Esophagus muscularis mucosa (tissue), 4 donors: ENCODE data around the gene DNAJC15. TPM values are rescaled to one million over a fixed set of nuclear protein-coding genes. Genes with fewer than 3 reads are reported as not detected.

Experiments
- DNase-seq: peaks from one replicate; pipeline ENCODE4 v3.0.0-alpha.2; 2017; ENCODE audit errors: extremely low spot score
- H3K27ac ChIP-seq, 4 donors: fragments of 200-600 bp; sonication (generic); replicated peaks in 1 of 4; 1 replicate in 3 of 4; 2 replicates in 1 of 4; pipeline ENCODE4 v1.5.1; 2016 to 2019; ENCODE audit warnings: mild to moderate bottlenecking in 1 of 4
- H3K27me3 ChIP-seq, 4 donors: fragments of 200-600 bp; sonication (generic); one replicate each; pipeline versions ENCODE4 v1.5.1 to v1.6.0; 2016 to 2019
- H3K36me3 ChIP-seq, 4 donors: fragments of 200-600 bp; sonication (generic); one replicate each; pipeline ENCODE4 v1.5.1; 2016 to 2019
- H3K4me1 ChIP-seq, 4 donors: fragments of 200-600 bp; sonication (generic); one replicate each; pipeline ENCODE4 v1.5.1; 2016 to 2019
- H3K4me3 ChIP-seq, 4 donors: fragments of 200-600 bp; sonication (generic); 1 replicate in 2 of 4; 2 replicates in 2 of 4; pipeline ENCODE4 v1.5.1; 2016 to 2019; ENCODE audit warnings: mild to moderate bottlenecking in 4 of 4, moderate library complexity in 1 of 4
- H3K9me3 ChIP-seq, 4 donors: fragments of 200-600 bp; sonication (generic); 1 replicate in 3 of 4; 2 replicates in 1 of 4; pipeline ENCODE4 v1.5.1; 2016 to 2019
- EP300 ChIP-seq: sonication (generic); formaldehyde crosslinking; IDR thresholded peaks from one replicate; pipeline ENCODE4 v1.6.1; 2017; ENCODE audit warnings: antibody characterized with exemption
- POLR2A ChIP-seq: fragments of 450-650 bp; IDR thresholded peaks from one replicate; pipeline ENCODE4 v1.6.1; 2017; ENCODE audit warnings: antibody characterized with exemption, moderate library complexity, mild to moderate bottlenecking, low read depth
- POLR2AphosphoS5 ChIP-seq, 2 donors: sonication (generic); formaldehyde crosslinking; IDR thresholded peaks; one replicate each; pipeline ENCODE4 v1.6.1; 2017; ENCODE audit warnings: antibody characterized with exemption in 2 of 2
- WGBS: methylation state at CpG from one replicate; pipeline ENCODE4 v1.1.5; 2018; 5-methylcytosine and 5-hydroxymethylcytosine counted together
- intact Hi-C: fragments of 100-400 bp; cut with DNase I; formaldehyde crosslinking; loops from one replicate; pipeline ENCODE4 v1.15.1; 2023
- total RNA-seq, 4 donors: library from RNA; depleted of rRNA; stranded (reverse); fragments of >200 nt; gene quantifications; one replicate each; pipeline versions ENCODE4 v1.1.0 to v1.2.1, GENCODE V29; 2016
- TF ChIP-seq, protein P1 (sequence below), 3 experiments: fragments of 200-600 bp in 2 of 3; fragments of 450-650 bp in 1 of 3; sonication (generic) in 2 of 3; IDR thresholded peaks; one replicate each; pipeline ENCODE4 v1.5.1; 2017 to 2019; ENCODE audit warnings: antibody characterized with exemption in 3 of 3, mild to moderate bottlenecking in 2 of 3, moderate library complexity in 1 of 3

Gene DNAJC15
- total RNA-seq, 4 donors from 2014 or later: 13.3 to 19.8 (median 13.6) TPM

DNA sequence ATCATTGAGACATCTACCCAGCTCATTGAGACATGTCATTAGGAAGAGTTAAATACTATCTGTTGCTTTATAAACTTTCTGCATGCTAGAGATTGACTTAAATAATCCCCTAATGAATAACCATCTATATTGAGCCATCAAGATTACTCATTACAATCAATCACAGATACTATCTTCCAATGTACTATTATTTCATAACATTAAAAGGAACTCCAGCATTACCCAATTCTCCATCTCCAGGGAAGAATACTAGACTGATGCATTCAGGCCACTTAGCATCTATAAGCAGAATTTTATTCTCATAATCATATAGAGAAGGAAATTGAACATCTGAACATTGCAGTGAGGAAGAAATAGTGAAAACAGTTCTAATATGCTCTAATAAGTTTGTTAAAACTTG lies 39.4 kb upstream of the DNAJC15 start:
- no peaks in the 10 kb centered on the region for H3K27me3 ChIP-seq
- intact Hi-C loops: no loop called here

DNA sequence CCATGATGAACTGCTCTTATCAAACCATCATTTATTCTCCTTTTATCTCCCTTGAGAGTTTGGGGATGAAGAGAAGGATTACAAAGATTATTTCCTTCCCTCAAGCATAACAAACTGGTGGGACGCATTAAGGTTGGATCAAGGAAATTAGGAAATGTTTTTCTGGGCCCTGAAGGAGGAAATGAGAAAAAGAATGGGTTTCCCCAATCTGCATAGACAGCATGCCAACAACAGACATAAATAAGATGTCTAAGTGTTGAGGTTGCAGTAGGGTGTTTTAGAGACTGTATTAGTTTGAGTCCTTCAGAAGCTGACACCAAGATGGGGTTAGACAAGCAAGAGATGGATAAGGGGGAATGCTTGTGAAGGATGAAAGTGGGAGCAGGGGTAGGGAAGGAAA lies 38.7 kb upstream of the DNAJC15 start:
- WGBS: 82% methylated on average over 1 of the region's 1 CpG
- H3K9me3 ChIP-seq: no peaks in the 10 kb centered on the region
- DNase-seq: no peak
- TF ChIP-seq POLR2AphosphoS5 (IDR thresholded peaks at IDR 0.05): no peak
- no peak for TF ChIP-seq EP300
- no peak for TF ChIP-seq POLR2A
- TF ChIP-seq, protein P1, sequence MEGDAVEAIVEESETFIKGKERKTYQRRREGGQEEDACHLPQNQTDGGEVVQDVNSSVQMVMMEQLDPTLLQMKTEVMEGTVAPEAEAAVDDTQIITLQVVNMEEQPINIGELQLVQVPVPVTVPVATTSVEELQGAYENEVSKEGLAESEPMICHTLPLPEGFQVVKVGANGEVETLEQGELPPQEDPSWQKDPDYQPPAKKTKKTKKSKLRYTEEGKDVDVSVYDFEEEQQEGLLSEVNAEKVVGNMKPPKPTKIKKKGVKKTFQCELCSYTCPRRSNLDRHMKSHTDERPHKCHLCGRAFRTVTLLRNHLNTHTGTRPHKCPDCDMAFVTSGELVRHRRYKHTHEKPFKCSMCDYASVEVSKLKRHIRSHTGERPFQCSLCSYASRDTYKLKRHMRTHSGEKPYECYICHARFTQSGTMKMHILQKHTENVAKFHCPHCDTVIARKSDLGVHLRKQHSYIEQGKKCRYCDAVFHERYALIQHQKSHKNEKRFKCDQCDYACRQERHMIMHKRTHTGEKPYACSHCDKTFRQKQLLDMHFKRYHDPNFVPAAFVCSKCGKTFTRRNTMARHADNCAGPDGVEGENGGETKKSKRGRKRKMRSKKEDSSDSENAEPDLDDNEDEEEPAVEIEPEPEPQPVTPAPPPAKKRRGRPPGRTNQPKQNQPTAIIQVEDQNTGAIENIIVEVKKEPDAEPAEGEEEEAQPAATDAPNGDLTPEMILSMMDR (IDR thresholded peaks at IDR 0.05): no peak
- peaks cover 0 to 14% (median 9%) of the 10 kb centered on the region in 4 donors for H3K4me1 ChIP-seq
- H3K36me3 ChIP-seq: no peaks in the 10 kb centered on the region
- H3K27me3 ChIP-seq: no peaks in the 10 kb centered on the region
- intact Hi-C loops: no loop called here
- no peak overlapping the region for H3K27ac ChIP-seq
- no peak overlapping the region for H3K4me3 ChIP-seq

More for the DNA sequence above, 39.4 kb upstream of the DNAJC15 start:
- Histone ChIP-seq H3K36me3 (no peaks in the 10 kb centered on the region), H3K27ac (no peak overlapping the region), H3K9me3 (no peaks in the 10 kb centered on the region), H3K4me3 (no peak overlapping the region), H3K4me1 (peaks cover 0 to 14% (median 9%) of the 10 kb centered on the region in 4 donors)
- TF ChIP-seq POLR2AphosphoS5 (IDR thresholded peaks at IDR 0.05): no peak
- TF ChIP-seq POLR2A: no peak
- TF ChIP-seq EP300: no peak
- TF ChIP-seq, protein P1 (IDR thresholded peaks at IDR 0.05): no peak
- DNase-seq: no peak

DNA sequence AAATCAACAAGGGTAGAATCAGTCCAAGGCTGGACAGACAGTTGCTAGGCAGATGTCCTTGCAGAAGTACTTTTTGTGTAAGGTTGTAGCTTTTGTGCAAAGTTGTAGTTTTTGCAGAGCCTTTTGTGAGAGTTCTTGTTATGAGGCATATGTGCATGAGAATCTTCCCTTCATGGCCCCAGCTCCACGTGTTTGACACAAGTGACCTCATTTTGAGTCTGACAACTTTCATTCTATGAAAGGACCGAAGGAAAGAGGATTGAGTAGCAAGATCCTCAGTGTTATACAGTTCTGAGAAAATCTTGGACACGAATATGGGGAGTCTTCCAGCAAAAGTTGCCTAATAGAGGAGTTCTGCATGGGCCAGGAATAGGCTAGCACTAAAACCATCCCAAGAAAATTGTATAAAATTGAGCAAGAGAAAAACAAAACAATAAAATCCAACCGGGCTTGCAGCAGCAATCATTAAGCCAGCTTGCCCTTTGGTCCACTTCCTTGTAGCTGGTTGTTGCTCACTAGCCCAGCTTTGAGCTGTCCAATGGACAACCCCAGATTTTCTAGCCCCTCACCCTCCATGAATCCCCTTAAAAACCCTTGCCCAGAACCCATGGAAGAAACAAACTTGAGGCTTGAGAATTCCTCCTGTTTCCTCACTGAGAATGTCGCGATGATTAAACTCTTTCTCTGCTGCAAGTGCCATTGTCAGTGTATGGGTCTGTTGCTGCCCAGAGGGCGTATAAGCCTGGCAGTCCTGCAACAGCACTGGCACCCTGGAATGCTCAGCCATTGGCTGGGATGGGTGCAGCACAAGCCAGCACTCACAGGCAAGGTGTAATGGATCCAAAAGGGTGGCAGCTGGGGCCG lies 37.8 kb upstream of the DNAJC15 start:
- Histone ChIP-seq H3K9me3 (no peaks in the 10 kb centered on the region), H3K27ac (peak overlapping the region in 1 of 4 donors; percentile 8), H3K4me3 (no peak overlapping the region), H3K36me3 (no peaks in the 10 kb centered on the region), H3K27me3 (no peaks in the 10 kb centered on the region), H3K4me1 (peaks cover 6 to 22% (median 15%) of the 10 kb centered on the region in 4 donors)
- 85% methylated on average over 8 of the region's 8 CpGs for WGBS
- intact Hi-C loops: no loop called here
- no peak for DNase-seq
- no peak for TF ChIP-seq POLR2A
- TF ChIP-seq EP300: no peak
- TF ChIP-seq POLR2AphosphoS5 (IDR thresholded peaks at IDR 0.05): no peak
- TF ChIP-seq, protein P1 (IDR thresholded peaks at IDR 0.05): no peak

DNA sequence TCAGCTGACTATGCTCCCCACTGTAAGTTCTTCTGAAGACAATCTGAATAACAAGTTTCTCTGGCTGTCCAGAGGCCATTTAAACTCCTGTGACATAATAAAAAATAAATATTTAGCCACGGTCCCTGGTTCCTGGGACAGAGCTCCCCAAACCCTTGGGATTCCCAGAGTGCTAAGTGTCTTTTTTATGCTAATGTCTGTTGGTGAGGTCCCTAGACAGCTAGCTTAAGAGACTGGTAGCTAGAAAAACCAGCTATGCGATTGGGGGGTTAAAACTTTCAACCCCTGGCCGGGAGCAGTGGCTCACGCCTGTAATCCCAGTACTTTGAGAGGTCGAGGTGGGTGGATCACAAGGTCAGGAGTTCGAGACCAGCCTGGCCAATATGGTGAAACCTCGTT lies 37.2 kb upstream of the DNAJC15 start:
- H3K27ac ChIP-seq: peak overlapping the region in 1 of 4 donors; percentile 8
- intact Hi-C loops: no loop called here
- no peak for TF ChIP-seq EP300
- TF ChIP-seq POLR2A: no peak
- TF ChIP-seq POLR2AphosphoS5 (IDR thresholded peaks at IDR 0.05): no peak
- TF ChIP-seq, protein P1 (IDR thresholded peaks at IDR 0.05): no peak
- H3K36me3 ChIP-seq: no peaks in the 10 kb centered on the region
- no peak overlapping the region for H3K4me3 ChIP-seq
- H3K27me3 ChIP-seq: no peaks in the 10 kb centered on the region
- H3K4me1 ChIP-seq: peaks cover 12 to 28% (median 22%) of the 10 kb centered on the region in 4 donors
- H3K9me3 ChIP-seq: no peaks in the 10 kb centered on the region
- DNase-seq: no peak
- WGBS: 82% methylated on average over 7 of the region's 7 CpGs
